GM18951 (cell line): ENCODE measurements around the gene APCDD1L.

Experiments
- POLR2A ChIP-seq: IDR thresholded peaks from 4 replicates; pipeline ENCODE4 v1.6.1; 2011; ENCODE audit warnings: mild to moderate bottlenecking; ENCODE audit not compliant: insufficient read length, insufficient read depth; ENCODE audit errors: extremely low read depth
- in situ Hi-C: fragments of 300-500 bp; cut with MboI; formaldehyde crosslinking; loops from one replicate; pipeline ENCODE4 v1.12.0; 2022; ENCODE audit warnings: low sequenced_read_pairs, mixed read lengths, inconsistent platforms; ENCODE audit not compliant: unreplicated experiment

Gene APCDD1L

GRCh38 chr20:58454460-58454859 lies 60.7 kb downstream of the APCDD1L start:
- in situ Hi-C loops = no loop called here
- TF ChIP-seq POLR2A = no peak

DNA sequence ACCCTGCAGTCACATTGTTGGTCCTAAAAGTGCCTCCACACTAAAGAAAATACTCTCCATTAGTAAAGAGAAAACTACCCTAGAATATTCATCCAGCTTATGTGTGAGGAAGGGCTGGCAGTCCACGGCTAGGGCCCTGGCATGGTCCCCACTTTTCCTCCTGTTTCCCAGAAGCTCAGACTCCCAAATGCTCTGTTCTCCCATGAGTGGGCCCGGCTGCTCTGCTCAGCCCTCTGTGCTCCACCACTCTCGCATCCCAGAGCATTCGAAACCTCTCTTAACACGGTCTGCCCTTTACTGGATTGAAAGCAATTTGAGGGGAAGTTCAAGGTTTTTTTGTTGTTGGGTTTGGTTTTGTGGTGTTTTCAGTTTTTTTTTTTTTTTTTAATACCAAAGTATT lies 61.8 kb downstream of the APCDD1L start:
- no peak for TF ChIP-seq POLR2A
- in situ Hi-C loops = no loop called here

DNA sequence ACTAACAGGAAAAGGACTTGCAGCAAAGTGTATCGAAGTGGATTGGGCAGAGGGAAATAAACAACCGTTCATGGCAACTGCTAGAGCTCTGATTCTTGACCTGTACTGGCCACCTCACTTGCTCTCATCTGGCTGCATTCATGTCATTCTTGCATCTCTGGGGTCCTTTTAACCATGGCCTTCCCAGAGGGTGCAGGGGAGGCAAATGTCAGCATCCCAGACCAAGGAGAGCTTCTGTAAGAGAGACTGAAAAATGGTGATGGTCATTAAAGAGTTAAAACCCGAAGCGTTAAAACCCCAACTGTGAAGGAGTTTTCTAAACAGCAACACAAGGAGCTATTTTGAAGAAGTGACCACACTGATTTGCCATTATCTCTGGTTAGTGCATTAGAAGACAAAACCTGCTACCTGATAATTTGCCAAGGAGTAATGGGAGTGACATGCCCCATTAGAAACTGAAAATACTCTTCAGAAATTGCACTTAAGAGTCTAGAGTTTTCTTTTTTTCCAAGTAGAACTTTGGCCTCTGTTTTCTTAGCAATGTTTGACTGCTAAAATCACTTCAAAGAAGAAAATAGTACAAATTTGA lies 62.4 kb downstream of the APCDD1L start:
- TF ChIP-seq POLR2A = no peak
- in situ Hi-C loops = no loop called here

GRCh38 chr20:58450254-58450653 lies 64.9 kb downstream of the APCDD1L start:
- in situ Hi-C loops = no loop called here
- TF ChIP-seq POLR2A = no peak

- in situ Hi-C loops = loop anchor here (10.0 kb wide), 1 partner anchor 205 kb away; no protein-coding TSS in a partner anchor
Observed at GRCh38 chr20:58449681-58450221, 65.4 kb downstream of the APCDD1L start.

DNA sequence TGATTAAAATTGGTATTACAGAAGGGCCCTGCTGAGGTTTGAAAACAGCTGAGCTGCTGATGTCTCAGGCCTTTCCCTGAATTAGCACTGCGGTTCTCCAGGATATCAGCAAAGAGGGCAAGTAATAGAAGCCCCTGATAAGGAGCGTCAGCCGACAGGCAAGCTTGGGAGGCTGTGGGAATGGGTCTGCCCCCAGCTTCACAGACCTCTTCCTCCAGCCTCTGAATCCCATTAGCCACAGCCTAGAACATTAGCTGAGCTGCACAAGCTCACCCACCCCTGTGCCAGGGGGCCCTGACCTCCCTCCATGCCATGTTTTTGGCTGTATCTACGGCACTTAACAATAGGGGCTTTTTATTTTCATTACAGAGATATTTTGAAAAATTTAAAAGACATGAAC lies 66.2 kb downstream of the APCDD1L start:
- TF ChIP-seq POLR2A = no peak
- in situ Hi-C loops = loop anchor here (10.0 kb wide), 1 partner anchor 204 kb away; no protein-coding TSS in a partner anchor

More at GRCh38 chr20:58449681-58450221, 65.4 kb downstream of the APCDD1L start:
- TF ChIP-seq POLR2A = no peak

DNA sequence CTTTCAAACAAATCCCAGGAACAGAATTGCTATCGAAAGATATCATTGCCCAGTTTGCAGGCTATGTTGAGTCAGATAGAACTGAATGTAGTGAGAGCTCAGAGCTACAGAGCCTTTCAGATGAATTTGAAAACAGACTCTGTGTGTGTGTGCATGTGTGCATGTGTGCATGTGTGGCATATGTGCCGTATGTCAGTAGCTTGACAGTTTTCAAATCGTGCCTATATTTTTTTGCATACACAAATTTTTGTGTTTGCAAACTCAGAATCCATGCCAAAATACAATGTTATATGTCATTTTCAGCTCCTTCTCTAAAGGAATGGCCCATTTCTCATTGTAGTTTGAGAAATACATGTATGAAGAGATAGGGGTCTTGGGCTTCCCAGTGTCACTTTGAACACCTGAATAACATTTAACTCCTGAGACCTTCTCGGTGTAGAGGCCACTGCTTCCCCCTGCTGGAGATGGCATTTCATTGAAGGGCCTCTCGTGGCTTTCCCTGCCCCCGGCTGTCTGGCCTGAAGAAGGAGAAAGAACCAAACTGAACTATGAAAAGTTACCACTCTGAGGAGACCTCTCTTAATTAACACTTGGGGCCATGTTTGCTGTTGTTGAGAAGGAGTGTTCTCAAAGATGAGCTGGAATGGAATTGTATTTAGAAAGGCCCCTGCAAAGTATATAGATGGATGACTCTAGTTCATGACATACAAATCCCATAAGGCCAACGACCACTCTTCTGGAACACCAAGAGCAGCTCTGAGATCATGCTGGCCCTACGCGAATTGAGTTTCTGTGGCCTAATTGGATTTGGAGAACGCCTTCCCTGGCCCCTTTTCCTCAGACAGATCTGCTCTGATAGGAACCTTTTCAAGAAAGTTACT lies 67.4 kb downstream of the APCDD1L start:
- TF ChIP-seq POLR2A = no peak
- in situ Hi-C loops = loop anchor here (10.0 kb wide), 1 partner anchor 203 kb away; no protein-coding TSS in a partner anchor

- TF ChIP-seq POLR2A = no peak
- in situ Hi-C loops = loop anchor here (10.0 kb wide), 1 partner anchor 202 kb away; no protein-coding TSS in a partner anchor
Observed at GRCh38 chr20:58446960-58447265, 68.3 kb downstream of the APCDD1L start.

- TF ChIP-seq POLR2A = no peak
- in situ Hi-C loops = loop anchor here (10.0 kb wide), 1 partner anchor 202 kb away; no protein-coding TSS in a partner anchor
Observed at GRCh38 chr20:58446264-58446959, 68.8 kb downstream of the APCDD1L start.

DNA sequence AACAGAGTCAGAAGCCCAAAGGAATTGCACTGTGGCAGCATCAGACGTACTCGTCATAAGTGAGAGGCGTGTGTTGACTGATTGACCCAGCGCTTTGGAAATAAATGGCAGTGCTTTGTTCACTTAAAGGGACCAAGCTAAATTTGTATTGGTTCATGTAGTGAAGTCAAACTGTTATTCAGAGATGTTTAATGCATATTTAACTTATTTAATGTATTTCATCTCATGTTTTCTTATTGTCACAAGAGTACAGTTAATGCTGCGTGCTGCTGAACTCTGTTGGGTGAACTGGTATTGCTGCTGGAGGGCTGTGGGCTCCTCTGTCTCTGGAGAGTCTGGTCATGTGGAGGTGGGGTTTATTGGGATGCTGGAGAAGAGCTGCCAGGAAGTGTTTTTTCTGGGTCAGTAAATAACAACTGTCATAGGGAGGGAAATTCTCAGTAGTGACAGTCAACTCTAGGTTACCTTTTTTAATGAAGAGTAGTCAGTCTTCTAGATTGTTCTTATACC lies 70.4 kb downstream of the APCDD1L start:
- no peak for TF ChIP-seq POLR2A
- in situ Hi-C loops = loop anchor here (10.0 kb wide), 1 partner anchor 200 kb away; no protein-coding TSS in a partner anchor

DNA sequence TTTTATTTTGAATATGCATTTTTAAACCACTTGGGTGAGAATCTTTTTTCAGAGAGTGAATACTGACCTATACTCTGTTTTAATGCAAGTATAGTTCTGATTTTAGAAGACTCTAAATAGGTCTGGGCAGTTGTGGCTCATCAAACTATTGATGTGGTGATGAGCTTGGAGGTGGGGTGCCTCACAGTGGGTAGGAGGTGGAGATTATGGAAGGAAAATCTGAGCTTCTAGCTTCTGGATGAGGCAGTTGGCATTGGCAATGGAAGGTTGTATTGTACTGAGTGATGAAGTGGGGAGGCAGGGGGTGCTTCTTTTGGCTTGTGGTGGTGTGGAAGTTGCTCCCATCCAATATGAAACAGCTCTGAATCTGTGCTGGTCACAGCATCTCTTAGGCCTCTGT lies 73.5 kb downstream of the APCDD1L start:
- in situ Hi-C loops = loop anchor here (10.0 kb wide), 1 partner anchor 197 kb away; no protein-coding TSS in a partner anchor
- no peak for TF ChIP-seq POLR2A

- in situ Hi-C loops = loop anchor here (10.0 kb wide), 1 partner anchor 195 kb away; no protein-coding TSS in a partner anchor
- TF ChIP-seq POLR2A = no peak
Observed at GRCh38 chr20:58440021-58440767, 75.0 kb downstream of the APCDD1L start.
